Loucy (cell line): ENCODE measurements around the gene CYP24A1.
"Not testable (repeated sequence)": the region's sequence is repeated elsewhere in the genome, so short reads cannot be mapped to it uniquely, and the experiment has no call there.

ENCODE experiments used
- H2AFZ ChIP-seq: fragments of 200-600 bp; sonication (generic); 2 replicates; pipeline ENCODE4 v1.6.0; 2016; ENCODE audit warnings: antibody characterized with exemption, mild to moderate bottlenecking, low read length, moderate library complexity
- H3F3A ChIP-seq: fragments of 200-600 bp; 2 replicates; pipeline ENCODE4 v1.6.0; 2016; ENCODE audit warnings: antibody characterized with exemption, low read depth, mild to moderate bottlenecking
- H3K27me3 ChIP-seq: fragments of 200-600 bp; sonication (generic); 2 replicates; pipeline ENCODE4 v1.6.1; 2014; ENCODE audit warnings: low read length, mild to moderate bottlenecking; ENCODE audit not compliant: insufficient read depth, poor library complexity, severe bottlenecking
- H3K36me3 ChIP-seq: fragments of 200-600 bp; sonication (generic); 2 replicates; pipeline ENCODE4 v1.6.1; 2016; ENCODE audit warnings: low read length; ENCODE audit not compliant: insufficient read depth
- H3K4me1 ChIP-seq: fragments of 200-600 bp; sonication (generic); 2 replicates; pipeline ENCODE4 v1.5.1; 2014; ENCODE audit warnings: low read length, mild to moderate bottlenecking; ENCODE audit not compliant: insufficient read depth, poor library complexity, severe bottlenecking
- H3K4me2 ChIP-seq: fragments of 200-600 bp; sonication (generic); 2 replicates; pipeline ENCODE4 v1.6.0; 2014; ENCODE audit warnings: antibody characterized with exemption, low read length, low read depth, mild to moderate bottlenecking; ENCODE audit not compliant: poor library complexity, severe bottlenecking
- H3K4me3 ChIP-seq: fragments of 200-600 bp; sonication (generic); 2 replicates; pipeline ENCODE4 v1.5.1; 2014; ENCODE audit warnings: low read length, mild to moderate bottlenecking, mixed read lengths; ENCODE audit not compliant: poor library complexity, severe bottlenecking
- H3K79me2 ChIP-seq: fragments of 200-600 bp; sonication (generic); 2 replicates; pipeline ENCODE4 v1.6.1; 2014; ENCODE audit warnings: low read length; ENCODE audit not compliant: insufficient read depth
- H3K9ac ChIP-seq: fragments of 200-600 bp; sonication (generic); 2 replicates; pipeline ENCODE4 v1.6.0; 2014; ENCODE audit warnings: mild to moderate bottlenecking, low read depth, low read length, moderate library complexity; ENCODE audit not compliant: poor library complexity, severe bottlenecking
- H3K9me2 ChIP-seq: fragments of 200-600 bp; sonication (generic); replicated peaks from 2 replicates; pipeline ENCODE4 v1.6.1; 2016; ENCODE audit warnings: low read depth, low read length, mixed read lengths
- H3K9me3 ChIP-seq: fragments of 200-600 bp; sonication (generic); 2 replicates; pipeline ENCODE4 v1.6.1; 2014; ENCODE audit warnings: mild to moderate bottlenecking, antibody characterized with exemption, low read length, low read depth; ENCODE audit not compliant: insufficient read depth
- H4K20me1 ChIP-seq: fragments of 200-600 bp; sonication (generic); 2 replicates; pipeline ENCODE4 v1.6.0; 2014; ENCODE audit warnings: antibody characterized with exemption, low read length, mild to moderate bottlenecking; ENCODE audit not compliant: insufficient read depth, poor library complexity, severe bottlenecking
- EZH2phosphoT487 ChIP-seq: fragments of 200-600 bp; IDR thresholded peaks from 2 replicates; pipeline ENCODE4 v1.6.1; 2018; ENCODE audit warnings: antibody characterized with exemption, mild to moderate bottlenecking, moderate library complexity, borderline replicate concordance
- TF ChIP-seq, protein P1 (sequence below): fragments of 200-600 bp; sonication (generic); conservative IDR thresholded peaks from 2 replicates; pipeline ENCODE4 v1.5.1; 2014; ENCODE audit warnings: mild to moderate bottlenecking, antibody characterized with exemption, low read length

CYP24A1 gene

DNA sequence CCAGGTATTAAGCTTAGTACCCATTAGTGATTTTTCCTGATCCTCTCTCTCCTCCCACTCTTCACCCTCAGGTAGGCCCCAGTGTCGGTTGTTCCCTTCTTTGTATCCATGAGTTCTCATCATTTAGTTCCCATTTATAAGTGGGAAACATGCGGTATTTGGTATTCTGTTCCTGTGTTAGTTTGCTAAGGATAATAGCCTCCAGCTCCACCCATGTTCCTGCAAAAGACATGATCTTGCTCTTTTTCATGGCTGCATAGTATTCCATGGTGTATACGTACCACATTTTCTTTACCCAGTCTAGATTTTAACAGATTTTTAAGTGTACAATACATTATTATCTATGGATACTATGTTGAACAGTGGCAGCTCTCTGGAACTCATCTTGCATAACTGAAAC lies 44.4 kb downstream of the CYP24A1 start:
- Histone ChIP-seq H3K79me2 (no peaks in the 10 kb centered on the region), H3K27me3 (no peaks in the 10 kb centered on the region), H3F3A (no peaks in the 10 kb centered on the region), H2AFZ (no peak overlapping the region), H3K9ac (no peak overlapping the region), H3K36me3 (no peaks in the 10 kb centered on the region), H3K4me2 (no peak overlapping the region), H3K9me3 (no peaks in the 10 kb centered on the region), H3K4me1 (peaks cover 14% of the 10 kb centered on the region), H3K4me3 (no peak overlapping the region), H4K20me1 (no peaks in the 10 kb centered on the region), H3K9me2 (no peaks in the 10 kb centered on the region)
- no peak for TF ChIP-seq EZH2phosphoT487
- TF ChIP-seq, protein P1, sequence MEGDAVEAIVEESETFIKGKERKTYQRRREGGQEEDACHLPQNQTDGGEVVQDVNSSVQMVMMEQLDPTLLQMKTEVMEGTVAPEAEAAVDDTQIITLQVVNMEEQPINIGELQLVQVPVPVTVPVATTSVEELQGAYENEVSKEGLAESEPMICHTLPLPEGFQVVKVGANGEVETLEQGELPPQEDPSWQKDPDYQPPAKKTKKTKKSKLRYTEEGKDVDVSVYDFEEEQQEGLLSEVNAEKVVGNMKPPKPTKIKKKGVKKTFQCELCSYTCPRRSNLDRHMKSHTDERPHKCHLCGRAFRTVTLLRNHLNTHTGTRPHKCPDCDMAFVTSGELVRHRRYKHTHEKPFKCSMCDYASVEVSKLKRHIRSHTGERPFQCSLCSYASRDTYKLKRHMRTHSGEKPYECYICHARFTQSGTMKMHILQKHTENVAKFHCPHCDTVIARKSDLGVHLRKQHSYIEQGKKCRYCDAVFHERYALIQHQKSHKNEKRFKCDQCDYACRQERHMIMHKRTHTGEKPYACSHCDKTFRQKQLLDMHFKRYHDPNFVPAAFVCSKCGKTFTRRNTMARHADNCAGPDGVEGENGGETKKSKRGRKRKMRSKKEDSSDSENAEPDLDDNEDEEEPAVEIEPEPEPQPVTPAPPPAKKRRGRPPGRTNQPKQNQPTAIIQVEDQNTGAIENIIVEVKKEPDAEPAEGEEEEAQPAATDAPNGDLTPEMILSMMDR, result no peak

- no peak for TF ChIP-seq EZH2phosphoT487
- TF ChIP-seq, protein P1, result no peak
- Histone ChIP-seq H3K4me1 (peaks cover 10% of the 10 kb centered on the region), H4K20me1 (no peaks in the 10 kb centered on the region), H3K36me3 (no peaks in the 10 kb centered on the region), H3K79me2 (no peaks in the 10 kb centered on the region), H3K9ac (no peak overlapping the region), H3K9me3 (no peaks in the 10 kb centered on the region), H2AFZ (no peak overlapping the region), H3F3A (no peaks in the 10 kb centered on the region), H3K4me2 (no peak overlapping the region), H3K4me3 (no peak overlapping the region), H3K9me2 (no peaks in the 10 kb centered on the region), H3K27me3 (no peaks in the 10 kb centered on the region)
Observed at GRCh38 chr20:54127855-54128574, 45.8 kb downstream of the CYP24A1 start.

DNA sequence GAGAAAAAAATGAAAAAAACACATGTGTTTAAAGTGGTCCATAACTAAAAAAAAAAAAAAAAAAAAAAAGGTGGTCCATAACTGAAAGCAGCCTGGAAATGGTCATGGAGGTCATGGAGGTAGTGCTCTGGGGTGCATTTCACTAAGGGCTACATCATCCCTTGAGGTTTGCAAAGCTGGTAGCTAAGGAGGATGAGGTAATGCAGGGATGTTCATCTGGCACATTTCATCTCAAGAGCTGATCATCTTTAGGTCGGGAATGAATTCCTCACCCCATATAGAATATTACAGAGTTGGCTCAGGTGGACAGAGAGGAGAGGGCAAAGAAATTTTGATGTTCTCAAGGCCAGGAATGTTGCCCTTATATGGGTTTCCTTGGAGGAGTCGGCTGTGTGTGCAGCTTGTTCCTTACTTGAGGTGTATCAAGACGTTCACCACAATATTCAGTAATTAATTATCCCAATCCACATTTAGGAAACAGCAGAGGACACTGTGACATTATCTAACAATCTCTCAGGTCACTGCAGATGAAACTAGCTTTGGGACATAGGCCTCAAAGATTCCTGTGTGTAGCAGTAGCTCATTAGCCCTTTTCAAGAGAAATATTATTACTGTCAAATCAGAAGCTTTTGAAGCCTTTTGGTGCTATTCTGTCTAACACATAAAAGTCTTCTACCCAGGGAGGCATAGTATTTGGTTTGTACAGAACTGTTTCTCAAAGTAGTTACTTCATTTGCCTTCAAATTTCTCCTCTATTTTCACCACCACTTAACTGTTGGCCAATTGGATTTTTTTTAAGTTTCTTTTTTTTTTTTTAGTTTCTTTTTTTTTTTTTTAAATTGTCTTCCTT lies 46.8 kb downstream of the CYP24A1 start:
- H3K9me2 ChIP-seq, result no peaks in the 10 kb centered on the region
- no peak overlapping the region for H3K9ac ChIP-seq
- H4K20me1 ChIP-seq, result no peaks in the 10 kb centered on the region
- H3K79me2 ChIP-seq, result no peaks in the 10 kb centered on the region
- no peaks in the 10 kb centered on the region for H3K36me3 ChIP-seq
- peaks cover under 1% of the 10 kb centered on the region for H3K4me1 ChIP-seq
- no peak overlapping the region for H3K4me2 ChIP-seq
- TF ChIP-seq, protein P1, result no peak
- TF ChIP-seq EZH2phosphoT487, result no peak
- H3K27me3 ChIP-seq, result no peaks in the 10 kb centered on the region
- no peaks in the 10 kb centered on the region for H3K9me3 ChIP-seq
- H3F3A ChIP-seq, result no peaks in the 10 kb centered on the region
- no peak overlapping the region for H3K4me3 ChIP-seq
- no peak overlapping the region for H2AFZ ChIP-seq

GRCh38 chr20:54126328-54126727 lies 47.5 kb downstream of the CYP24A1 start:
- not testable (repeated sequence) for H3K4me2 ChIP-seq, H3F3A ChIP-seq, H3K27me3 ChIP-seq, H3K9ac ChIP-seq, H3K79me2 ChIP-seq, H3K4me1 ChIP-seq, H4K20me1 ChIP-seq, H3K9me2 ChIP-seq, H3K4me3 ChIP-seq, H3K36me3 ChIP-seq, H3K9me3 ChIP-seq, H2AFZ ChIP-seq
